ENCODE data around the gene PFN3.

GRCh38 chr5:177390363-177391300, 9.8 kb downstream of the PFN3 start:
- no peak for TF ChIP-seq POLR2A (IDR thresholded peaks at IDR 0.05)
- TF ChIP-seq CTCF (IDR thresholded peaks at IDR 0.05), result peak; percentile 98 to 100 (median 99)
